GM12892 (cell line): ENCODE data around the gene DPYSL4.

Experiments used
- POLR2A ChIP-seq: IDR thresholded peaks from 2 replicates; pipeline ENCODE4 v1.6.1; 2011; ENCODE audit warnings: low read depth, low read length, control low read depth
- POLR2AphosphoS5 ChIP-seq: IDR thresholded peaks from 2 replicates; pipeline ENCODE4 v1.6.1; 2011; ENCODE audit warnings: low read depth, low read length, control low read depth

DNA sequence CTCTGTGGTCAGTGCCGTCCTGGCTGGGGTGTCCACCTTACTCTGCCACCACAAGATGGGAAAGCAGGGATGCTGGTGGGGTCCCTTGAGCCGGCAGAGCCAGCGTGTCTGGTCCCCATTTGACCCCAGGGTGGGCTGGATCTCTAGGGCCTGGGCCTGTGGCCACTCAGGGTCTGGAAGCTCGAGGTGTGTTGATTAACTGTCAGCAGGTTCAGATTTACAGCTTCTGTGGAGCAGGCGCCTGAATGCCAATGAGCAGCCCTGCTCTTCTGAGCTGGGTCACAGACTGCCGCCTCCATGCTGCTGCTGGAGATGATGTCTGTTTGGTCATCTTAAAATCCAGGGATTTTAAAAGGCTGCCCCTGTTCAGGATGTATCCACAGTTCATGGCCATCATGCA is 11.3 kb upstream of the DPYSL4 start:
- TF ChIP-seq POLR2A = no peak
- no peak for TF ChIP-seq POLR2AphosphoS5
